Measurements from ENCODE around the gene TRAM2. TPM values are rescaled to one million over a fixed set of nuclear protein-coding genes. Genes with fewer than 3 reads are reported as not detected.

The TRAM2 gene
- total and polyA plus RNA-seq, 2 of the 8 experiments (the other 6 are each of a cell fraction or from before 2014, with no cell fraction given) = 9.0 to 21.4 TPM

DNA sequence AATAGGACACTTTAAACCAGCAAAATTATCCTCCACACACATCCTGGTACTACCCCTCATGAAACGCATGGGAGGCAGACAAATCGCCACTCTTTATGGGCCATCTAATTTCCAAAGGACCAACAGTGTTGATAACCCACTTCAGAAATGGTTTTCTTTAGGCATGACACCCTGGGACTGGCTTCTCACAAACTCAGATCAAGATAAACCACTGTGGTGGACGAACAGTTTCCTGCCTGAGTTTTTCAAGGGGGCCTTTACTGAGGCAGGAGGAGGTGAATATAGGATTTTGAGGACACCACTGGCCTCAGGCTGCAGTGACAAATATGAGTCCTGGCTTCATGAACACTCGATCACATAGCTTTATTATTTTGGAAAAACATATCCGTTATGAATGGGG is 26.0 kb downstream of the TRAM2 start:
- Histone ChIP-seq H2BK20ac (ENCODE audit: low read length) (no peak overlapping the region), H3K9me3 (ENCODE audit: insufficient read depth in 2 of 2, low read depth in 1 of 2, low read length in 1 of 2) (no peaks in the 10 kb centered on the region), H4K8ac (ENCODE audit: extremely low read depth, insufficient read depth, low read length) (no peak overlapping the region), H4K91ac (replicated peaks; ENCODE audit: insufficient read length, low read length) (no peak overlapping the region), H3K79me2 (ENCODE audit: control insufficient read depth in 1 of 2, insufficient read depth in 2 of 2, low read length in 2 of 2) (peaks cover 0 to 57% of the 10 kb centered on the region in 2 experiments; a peak in 3 of 4 replicates), H3K9ac (replicated peaks in 1 of 4; ENCODE audit: extremely low read depth in 1 of 4, low read depth in 3 of 4, low read length in 3 of 4) (no peak overlapping the region), H3K4me3 (ENCODE audit: extremely low read depth in 1 of 4, insufficient read depth in 2 of 4, low read depth in 3 of 4, low read length in 4 of 4) (no peak overlapping the region), H2BK15ac (ENCODE audit: low read length) (no peak overlapping the region), H3K4me2 (ENCODE audit: insufficient read depth in 1 of 2, low read depth in 2 of 2, low read length in 2 of 2) (peak overlapping the region; percentile 58 to 61; a peak in 2 of 4 replicates), H2BK12ac (ENCODE audit: low read depth, low read length) (no peak overlapping the region), H3K23me2 (ENCODE audit: low read depth, low read length) (no peaks in the 10 kb centered on the region; the same call in 1 of the 2 replicates), H2BK5ac (ENCODE audit: low read depth, low read length) (no peak overlapping the region), H4K20me1 (replicated peaks in 1 of 2; ENCODE audit: control insufficient read depth in 1 of 2, insufficient read depth in 2 of 2, low read length in 2 of 2) (peaks cover 0 to 1% of the 10 kb centered on the region in 2 experiments), H3K27me3 (replicated peaks in 1 of 4; ENCODE audit: control insufficient read depth in 3 of 4, extremely low read depth in 1 of 4, insufficient read depth in 3 of 4, low read length in 3 of 4) (no peaks in the 10 kb centered on the region), H3K36me3 (ENCODE audit: control insufficient read depth in 2 of 4, insufficient read depth in 4 of 4, low read length in 3 of 4) (no peaks in the 10 kb centered on the region; a peak in 1 of 8 replicates), H3K27ac (ENCODE audit: low read depth, low read length) (no peak overlapping the region), H3K4me1 (replicated peaks in 1 of 4; ENCODE audit: control insufficient read depth in 3 of 4, insufficient read depth in 4 of 4, low read length in 3 of 4) (peaks cover 11 to 17% (median 12%) of the 10 kb centered on the region in 4 experiments), H2AFZ (ENCODE audit: low read length) (no peak overlapping the region), H3K18ac (ENCODE audit: extremely low read depth, low read length) (no peak overlapping the region), H2BK120ac (replicated peaks; ENCODE audit: low read depth, low read length) (no peak overlapping the region), H3K4ac (replicated peaks; ENCODE audit: insufficient read length, low read depth, low read length) (no peak overlapping the region), H3K56ac (replicated peaks; ENCODE audit: insufficient read length, low read depth, low read length) (no peak overlapping the region), H3K79me1 (ENCODE audit: low read depth, low read length) (peaks cover 9% of the 10 kb centered on the region), H4K5ac (ENCODE audit: insufficient read length, low read depth, low read length) (no peak overlapping the region), H2AK5ac (ENCODE audit: low read depth, low read length) (no peak overlapping the region; the same call in 1 of the 2 replicates), H3K23ac (ENCODE audit: insufficient read length) (no peak overlapping the region), H3K14ac (ENCODE audit: insufficient read length) (no peak overlapping the region)
- DNase-seq (ENCODE audit: low read depth in 1 of 2, low spot score in 2 of 2) = no peak
- ChIA-PET CTCF (ENCODE audit: partially characterized antibody) (interaction anchor here (0.7 to 4.2 kb wide), 9 partner anchors 11 to 344 kb away, joined by 3 to 49 read pairs (median 8); no protein-coding TSS in a partner anchor), POLR2A (ENCODE audit: partially characterized antibody) (interaction anchor here (1.0 kb wide), 1 partner anchor 24 kb away, joined by 3 read pairs; no protein-coding TSS in a partner anchor)
- FAIRE-seq = no peak
- WGBS, 2 experiments (ENCODE audit: extremely low coverage in 1 of 2, insufficient coverage in 1 of 2, insufficient read length in 1 of 2, insufficient replicate concordance in 2 of 2, low coverage in 1 of 2, low lambda C conversion rate in 2 of 2, missing lambda C conversion rate in 1 of 2) = 90% methylated on average over 5 of the region's 5 CpGs; no CpG with 5 or more reads in 1 of the 2 experiments
- TF ChIP-seq EGR1 (IDR thresholded peaks at IDR 0.05; ENCODE audit: borderline replicate concordance, low read depth, low read length) = no peak
- TF ChIP-seq CHD2 (IDR thresholded peaks at IDR 0.05; ENCODE audit: low read length) = no peak
- TF ChIP-seq RNF2 (IDR thresholded peaks at IDR 0.05; ENCODE audit: borderline replicate concordance, low read depth, low read length, missing control alignments, poor library complexity, severe bottlenecking) = no peak
- TF ChIP-seq SAP30 (IDR thresholded peaks at IDR 0.05; ENCODE audit: insufficient read depth, insufficient replicate concordance, low read length) = no peak
- TF ChIP-seq NANOG (IDR thresholded peaks at IDR 0.05; ENCODE audit: insufficient read depth, low read depth, low read length, poor library complexity, severe bottlenecking) = no peak
- TF ChIP-seq EP300 (IDR thresholded peaks at IDR 0.05; ENCODE audit: borderline replicate concordance in 1 of 2, low read depth in 2 of 2, low read length in 2 of 2) = no peak
- TF ChIP-seq RXRA (IDR thresholded peaks at IDR 0.05; ENCODE audit: insufficient read depth, low read depth, low read length) = no peak
- no peak for TF ChIP-seq CREB1 (IDR thresholded peaks at IDR 0.05)
- TF ChIP-seq, protein P1, sequence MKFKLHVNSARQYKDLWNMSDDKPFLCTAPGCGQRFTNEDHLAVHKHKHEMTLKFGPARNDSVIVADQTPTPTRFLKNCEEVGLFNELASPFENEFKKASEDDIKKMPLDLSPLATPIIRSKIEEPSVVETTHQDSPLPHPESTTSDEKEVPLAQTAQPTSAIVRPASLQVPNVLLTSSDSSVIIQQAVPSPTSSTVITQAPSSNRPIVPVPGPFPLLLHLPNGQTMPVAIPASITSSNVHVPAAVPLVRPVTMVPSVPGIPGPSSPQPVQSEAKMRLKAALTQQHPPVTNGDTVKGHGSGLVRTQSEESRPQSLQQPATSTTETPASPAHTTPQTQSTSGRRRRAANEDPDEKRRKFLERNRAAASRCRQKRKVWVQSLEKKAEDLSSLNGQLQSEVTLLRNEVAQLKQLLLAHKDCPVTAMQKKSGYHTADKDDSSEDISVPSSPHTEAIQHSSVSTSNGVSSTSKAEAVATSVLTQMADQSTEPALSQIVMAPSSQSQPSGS (IDR thresholded peaks at IDR 0.05; ENCODE audit: low read length) = no peak
- TF ChIP-seq TAF7 (optimal IDR thresholded peaks at IDR 0.05; ENCODE audit: borderline replicate concordance, low read depth, low read length) = no peak
- no peak for TF ChIP-seq GABPA (IDR thresholded peaks at IDR 0.05; ENCODE audit: borderline replicate concordance, insufficient read depth, low read length)
